Right atrium auricular region (tissue), 2 donors: ENCODE data around the gene AIFM3. TPM values are rescaled to one million over a fixed set of nuclear protein-coding genes. Genes with fewer than 3 reads are reported as not detected.
"Not testable (repeated sequence)": the region's sequence is repeated elsewhere in the genome, so short reads cannot be mapped to it uniquely, and the experiment has no call there.

Experiments
- DNase-seq: peaks from one replicate; pipeline ENCODE4 v3.0.0-alpha.2; 2019; ENCODE audit warnings: low spot score
- H3K27ac ChIP-seq, 2 donors: fragments of 200-600 bp; sonication (generic); 1 replicate in 1 of 2; 2 replicates in 1 of 2; pipeline ENCODE4 v1.5.1; 2016 to 2019
- H3K27me3 ChIP-seq, 2 donors: fragments of 200-600 bp; sonication (generic); one replicate each; pipeline versions ENCODE4 v1.5.1 to v1.6.0; 2017 to 2019
- H3K36me3 ChIP-seq: fragments of 200-600 bp; sonication (generic); one replicate; pipeline ENCODE4 v1.5.1; 2016
- H3K4me1 ChIP-seq, 2 donors: fragments of 200-600 bp; sonication (generic); one replicate each; pipeline versions ENCODE4 v1.5.1 to v1.6.0; 2017 to 2019
- H3K4me3 ChIP-seq, 2 donors: fragments of 200-600 bp; sonication (generic); 1 replicate in 1 of 2; 2 replicates in 1 of 2; pipeline ENCODE4 v1.5.1; 2017 to 2019; ENCODE audit warnings: mild to moderate bottlenecking in 1 of 2, moderate library complexity in 1 of 2
- H3K9me3 ChIP-seq, 2 donors: fragments of 200-600 bp; sonication (generic); one replicate each; pipeline ENCODE4 v1.5.1; 2019
- total RNA-seq, 2 donors: library from RNA; depleted of rRNA; stranded (reverse); fragments of >200 nt; gene quantifications; one replicate each; pipeline ENCODE4 v1.1.0, GENCODE V29; 2016
- TF ChIP-seq, protein P1 (sequence below), 2 donors: fragments of 200-600 bp; sonication (generic); IDR thresholded peaks; one replicate each; pipeline ENCODE4 v1.5.1; 2019; ENCODE audit warnings: antibody characterized with exemption in 2 of 2

Gene AIFM3
- total RNA-seq, 2 donors from 2014 or later: 0.75 to 1.0 TPM

DNA sequence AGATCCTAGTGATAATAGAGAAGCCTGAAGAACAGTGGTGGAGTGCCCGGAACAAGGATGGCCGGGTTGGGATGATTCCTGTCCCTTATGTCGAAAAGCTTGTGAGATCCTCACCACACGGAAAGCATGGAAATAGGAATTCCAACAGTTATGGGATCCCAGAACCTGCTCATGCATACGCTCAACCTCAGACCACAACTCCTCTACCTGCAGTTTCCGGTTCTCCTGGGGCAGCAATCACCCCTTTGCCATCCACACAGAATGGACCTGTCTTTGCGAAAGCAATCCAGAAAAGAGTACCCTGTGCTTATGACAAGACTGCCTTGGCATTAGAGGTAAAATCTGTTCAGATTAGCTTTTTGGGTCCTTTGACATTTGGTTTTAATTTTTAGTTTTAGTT, 33.1 kb upstream of the AIFM3 start:
- Histone ChIP-seq H3K4me3 (no peak overlapping the region), H3K9me3 (no peaks in the 10 kb centered on the region), H3K27ac (no peak overlapping the region), H3K36me3 (peaks cover 15% of the 10 kb centered on the region), H3K4me1 (peaks cover 0 to 25% of the 10 kb centered on the region in 2 donors), H3K27me3 (no peaks in the 10 kb centered on the region)
- TF ChIP-seq, protein P1, sequence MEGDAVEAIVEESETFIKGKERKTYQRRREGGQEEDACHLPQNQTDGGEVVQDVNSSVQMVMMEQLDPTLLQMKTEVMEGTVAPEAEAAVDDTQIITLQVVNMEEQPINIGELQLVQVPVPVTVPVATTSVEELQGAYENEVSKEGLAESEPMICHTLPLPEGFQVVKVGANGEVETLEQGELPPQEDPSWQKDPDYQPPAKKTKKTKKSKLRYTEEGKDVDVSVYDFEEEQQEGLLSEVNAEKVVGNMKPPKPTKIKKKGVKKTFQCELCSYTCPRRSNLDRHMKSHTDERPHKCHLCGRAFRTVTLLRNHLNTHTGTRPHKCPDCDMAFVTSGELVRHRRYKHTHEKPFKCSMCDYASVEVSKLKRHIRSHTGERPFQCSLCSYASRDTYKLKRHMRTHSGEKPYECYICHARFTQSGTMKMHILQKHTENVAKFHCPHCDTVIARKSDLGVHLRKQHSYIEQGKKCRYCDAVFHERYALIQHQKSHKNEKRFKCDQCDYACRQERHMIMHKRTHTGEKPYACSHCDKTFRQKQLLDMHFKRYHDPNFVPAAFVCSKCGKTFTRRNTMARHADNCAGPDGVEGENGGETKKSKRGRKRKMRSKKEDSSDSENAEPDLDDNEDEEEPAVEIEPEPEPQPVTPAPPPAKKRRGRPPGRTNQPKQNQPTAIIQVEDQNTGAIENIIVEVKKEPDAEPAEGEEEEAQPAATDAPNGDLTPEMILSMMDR (IDR thresholded peaks at IDR 0.05): no peak
- no peak for DNase-seq

DNA sequence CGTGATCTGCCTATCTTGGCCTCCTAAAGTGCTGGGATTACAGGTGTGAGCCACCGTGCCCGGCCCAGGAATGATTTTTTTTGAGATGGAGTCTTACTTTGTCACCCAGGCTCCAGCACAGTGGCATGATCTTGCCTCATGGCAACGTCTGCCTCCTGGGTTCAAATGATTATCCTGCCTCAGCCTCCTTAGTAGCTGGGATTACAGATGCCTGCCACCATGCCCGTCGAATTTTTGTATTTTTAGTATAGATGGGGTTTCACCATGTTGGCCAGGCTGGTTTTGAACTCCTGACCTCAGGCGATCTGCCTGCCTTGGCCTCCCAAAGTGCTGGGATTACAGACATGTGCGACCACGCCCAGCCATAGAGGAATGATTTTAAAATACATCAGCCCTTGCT, 32.0 kb upstream of the AIFM3 start:
- Histone ChIP-seq H3K36me3 (peaks cover 15% of the 10 kb centered on the region), H3K4me1 (peaks cover 0 to 32% of the 10 kb centered on the region in 2 donors)
- H3K27me3 ChIP-seq, DNase-seq, H3K4me3 ChIP-seq, H3K27ac ChIP-seq, H3K9me3 ChIP-seq: not testable (repeated sequence)

DNA sequence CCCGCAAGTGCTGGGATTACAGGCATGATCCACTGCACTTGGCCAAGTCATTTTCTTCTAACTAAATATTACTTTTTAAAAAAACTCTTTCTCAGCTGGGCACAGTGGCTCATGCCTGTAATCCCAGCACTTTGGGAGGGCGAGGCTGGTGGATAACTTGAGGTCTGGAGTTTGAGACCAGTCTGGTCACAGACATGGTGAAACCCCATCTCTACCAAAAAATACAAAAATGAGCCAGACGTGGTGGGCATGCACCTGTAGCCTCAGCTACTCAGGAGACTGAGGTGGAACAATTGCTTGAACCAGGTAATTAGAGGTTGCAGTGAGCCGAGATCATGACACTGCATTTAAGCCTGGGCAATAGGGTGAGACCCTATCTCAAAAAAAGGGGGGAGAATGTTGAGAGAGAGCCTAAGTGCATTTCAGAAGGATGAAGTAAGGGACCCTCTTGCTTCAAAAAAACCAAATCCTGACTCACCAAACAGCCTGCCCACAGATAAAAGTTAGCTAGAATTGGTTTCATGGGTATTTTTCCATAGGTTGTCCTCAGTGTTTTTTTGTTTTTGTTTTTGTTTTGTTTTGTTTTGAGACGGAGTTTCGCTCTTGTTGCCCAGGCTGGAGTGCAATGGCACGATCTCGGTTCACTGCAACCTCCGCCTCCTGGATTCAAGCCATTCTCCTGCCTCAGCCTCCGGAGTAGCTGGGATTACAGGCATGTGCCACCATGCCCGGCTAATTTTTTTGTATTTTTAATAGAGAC, 31.1 kb upstream of the AIFM3 start:
- H3K9me3 ChIP-seq, H3K27ac ChIP-seq, H3K27me3 ChIP-seq, H3K4me3 ChIP-seq, DNase-seq: not testable (repeated sequence)
- H3K36me3 ChIP-seq: peaks cover 15% of the 10 kb centered on the region
- H3K4me1 ChIP-seq: peaks cover 0 to 41% of the 10 kb centered on the region in 2 donors

DNA sequence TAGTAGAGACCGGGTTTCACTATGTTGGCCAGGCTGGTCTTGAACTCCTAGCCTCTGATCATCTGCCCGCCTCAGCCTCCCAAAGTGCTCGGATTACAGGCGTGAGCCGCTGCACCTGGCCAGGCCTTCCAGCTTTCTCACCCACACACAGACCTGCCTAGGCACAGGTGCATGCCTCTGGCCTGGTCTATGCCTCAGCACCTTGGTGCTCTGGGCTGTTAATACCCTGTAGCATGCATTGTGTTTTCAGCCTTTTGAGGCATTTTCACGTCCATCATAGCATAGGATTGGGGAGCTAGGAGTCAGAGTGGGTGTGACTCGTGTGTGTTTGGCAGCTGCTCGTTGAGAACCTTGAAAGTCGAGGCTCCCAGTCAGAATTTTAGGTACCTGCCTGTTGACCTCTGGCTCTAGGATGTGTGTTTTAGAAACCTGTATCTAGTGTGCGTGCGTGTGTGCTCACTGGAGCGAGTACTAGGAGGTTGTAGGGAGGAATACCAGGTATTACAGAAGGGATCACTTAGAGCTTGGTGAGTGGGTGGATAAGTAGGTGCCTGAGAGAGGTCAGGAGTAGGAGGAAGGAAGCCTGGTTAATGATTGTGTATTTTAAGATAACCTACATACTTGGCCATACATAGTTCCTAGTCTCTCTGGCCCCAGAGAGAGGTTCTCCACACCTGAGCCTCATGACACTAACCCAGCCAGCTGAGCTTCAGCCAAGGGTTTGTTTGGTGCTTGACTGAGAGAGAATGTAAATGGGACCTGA, 29.8 kb upstream of the AIFM3 start:
- TF ChIP-seq, protein P1 (IDR thresholded peaks at IDR 0.05): no peak
- no peak for DNase-seq
- Histone ChIP-seq H3K36me3 (peaks cover 15% of the 10 kb centered on the region), H3K27ac (no peak overlapping the region), H3K4me3 (no peak overlapping the region), H3K27me3 (no peaks in the 10 kb centered on the region), H3K4me1 (peaks cover 0 to 50% of the 10 kb centered on the region in 2 donors), H3K9me3 (no peaks in the 10 kb centered on the region)

DNA sequence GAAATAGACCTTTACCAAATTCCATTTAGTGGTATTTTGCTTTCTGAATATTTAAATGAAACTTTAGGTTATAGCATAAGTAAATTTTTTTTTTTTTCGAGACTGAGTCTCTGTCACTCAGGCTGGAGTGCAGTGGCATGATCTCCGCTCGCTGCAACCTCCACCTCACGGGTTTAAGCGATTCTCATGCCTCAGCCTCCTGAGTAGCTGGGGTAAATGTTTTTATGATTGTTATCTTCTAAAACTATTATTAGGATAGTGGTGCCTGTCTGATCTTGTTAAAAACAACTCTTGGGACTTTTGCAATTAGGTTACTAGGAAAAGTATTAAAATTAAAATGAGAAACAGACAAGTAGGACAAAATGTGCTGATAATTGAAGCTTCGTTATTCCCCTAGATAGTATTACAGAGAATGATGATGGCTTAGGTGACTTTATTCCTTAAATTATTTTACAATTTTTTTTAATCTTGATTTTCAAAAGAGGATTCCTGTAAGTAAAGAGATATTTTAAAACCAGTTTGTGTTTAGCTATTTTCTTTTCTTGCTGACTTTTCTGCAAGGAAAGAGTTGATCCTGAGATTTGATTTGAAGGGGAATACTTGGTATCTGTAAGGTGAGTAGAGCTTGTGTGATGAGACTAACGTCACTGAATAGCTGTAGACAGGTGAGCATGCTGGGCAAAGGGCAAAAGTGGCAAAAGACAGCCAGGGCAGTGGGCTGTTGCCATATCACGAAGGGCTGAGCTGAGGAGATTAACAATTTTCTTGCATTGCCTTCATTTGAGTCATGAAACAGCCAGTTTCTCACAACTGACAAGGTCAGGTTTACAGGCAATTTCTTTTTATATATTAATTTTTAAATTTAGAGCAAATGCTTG, 29.0 kb upstream of the AIFM3 start:
- Histone ChIP-seq H3K36me3 (peaks cover 15% of the 10 kb centered on the region), H3K4me1 (peaks cover 0 to 56% of the 10 kb centered on the region in 2 donors), H3K27ac (no peak overlapping the region), H3K4me3 (no peak overlapping the region), H3K27me3 (no peaks in the 10 kb centered on the region), H3K9me3 (no peaks in the 10 kb centered on the region)
- TF ChIP-seq, protein P1 (IDR thresholded peaks at IDR 0.05): no peak
- no peak for DNase-seq

DNA sequence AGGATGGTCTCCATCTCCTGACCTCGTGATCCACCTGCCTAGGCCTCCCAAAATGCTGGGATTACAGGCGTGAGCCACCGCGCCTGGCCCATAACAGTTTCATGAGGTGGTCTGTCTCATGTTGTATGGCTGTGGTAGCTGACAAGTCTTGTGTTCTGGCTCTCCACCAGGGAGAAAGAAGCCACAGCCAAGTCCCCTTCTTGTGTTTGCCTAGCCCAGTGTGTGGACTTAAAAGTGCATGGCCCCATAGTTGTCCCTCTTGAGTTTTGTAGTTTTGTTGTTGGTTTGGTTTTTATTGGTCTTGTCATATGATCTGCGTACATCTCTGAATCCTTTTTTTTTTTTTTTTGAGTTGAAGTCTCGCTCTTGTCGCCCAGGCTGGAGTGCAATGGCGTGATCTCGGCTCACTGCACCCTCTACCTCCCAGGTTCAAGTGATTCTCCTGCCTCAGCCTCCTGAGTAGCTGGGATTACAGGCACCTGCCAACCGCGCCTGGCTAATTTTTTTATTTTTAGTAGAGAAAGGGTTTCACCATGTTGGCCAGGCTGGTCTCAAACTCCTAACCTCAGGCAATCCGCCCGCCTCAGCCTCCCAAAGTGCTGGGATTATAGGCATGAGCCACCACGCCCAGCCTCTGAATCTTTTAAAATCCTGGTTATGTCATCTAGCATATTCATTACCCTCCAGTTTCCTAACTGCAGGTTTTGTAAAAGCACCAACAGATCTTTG, 27.4 kb upstream of the AIFM3 start:
- not testable (repeated sequence) for H3K36me3 ChIP-seq, H3K27me3 ChIP-seq, H3K4me3 ChIP-seq, H3K27ac ChIP-seq, DNase-seq, H3K9me3 ChIP-seq
- peaks cover 0 to 57% of the 10 kb centered on the region in 2 donors for H3K4me1 ChIP-seq
